ENCODE measurements around the gene ATG13.

DNA sequence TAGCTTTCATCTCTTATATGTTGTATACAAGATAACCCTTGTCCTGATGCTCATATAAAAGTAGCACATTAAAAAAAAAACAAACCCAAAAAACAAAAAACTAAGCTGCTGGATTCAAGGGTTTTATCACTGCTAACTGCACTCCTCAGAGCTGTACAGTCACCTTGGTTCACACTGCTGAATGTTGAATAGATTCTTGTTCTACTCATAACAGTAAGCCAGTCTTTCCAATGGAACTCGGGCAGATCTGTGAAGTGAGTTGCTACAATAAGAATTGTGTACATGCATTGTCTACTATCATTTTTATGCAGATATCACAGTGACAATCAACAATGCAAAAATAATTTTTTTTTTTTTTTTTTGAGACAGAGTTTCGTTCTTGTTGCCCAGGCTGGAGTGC lies 5.0 kb upstream of the ATG13 start:
- TF ChIP-seq, protein P1, sequence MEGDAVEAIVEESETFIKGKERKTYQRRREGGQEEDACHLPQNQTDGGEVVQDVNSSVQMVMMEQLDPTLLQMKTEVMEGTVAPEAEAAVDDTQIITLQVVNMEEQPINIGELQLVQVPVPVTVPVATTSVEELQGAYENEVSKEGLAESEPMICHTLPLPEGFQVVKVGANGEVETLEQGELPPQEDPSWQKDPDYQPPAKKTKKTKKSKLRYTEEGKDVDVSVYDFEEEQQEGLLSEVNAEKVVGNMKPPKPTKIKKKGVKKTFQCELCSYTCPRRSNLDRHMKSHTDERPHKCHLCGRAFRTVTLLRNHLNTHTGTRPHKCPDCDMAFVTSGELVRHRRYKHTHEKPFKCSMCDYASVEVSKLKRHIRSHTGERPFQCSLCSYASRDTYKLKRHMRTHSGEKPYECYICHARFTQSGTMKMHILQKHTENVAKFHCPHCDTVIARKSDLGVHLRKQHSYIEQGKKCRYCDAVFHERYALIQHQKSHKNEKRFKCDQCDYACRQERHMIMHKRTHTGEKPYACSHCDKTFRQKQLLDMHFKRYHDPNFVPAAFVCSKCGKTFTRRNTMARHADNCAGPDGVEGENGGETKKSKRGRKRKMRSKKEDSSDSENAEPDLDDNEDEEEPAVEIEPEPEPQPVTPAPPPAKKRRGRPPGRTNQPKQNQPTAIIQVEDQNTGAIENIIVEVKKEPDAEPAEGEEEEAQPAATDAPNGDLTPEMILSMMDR (IDR thresholded peaks at IDR 0.05): no peak
- TF ChIP-seq POLR2A (IDR thresholded peaks at IDR 0.05): no peak
